HepG2 (cell line): ENCODE measurements around the gene HSPA5. TPM values are rescaled to one million over a fixed set of nuclear protein-coding genes. Genes with fewer than 3 reads are reported as not detected.

Experiments
- ATAC-seq: fragments of 200-7000 bp; cut with Tn5 transposase; 3 replicates; pipeline ENCODE4 v1.9.1; 2020; ENCODE audit warnings: mild to moderate bottlenecking, moderate library complexity
- BruUV-seq: library from RNA; stranded (reverse); fragments of 400-500 nt; replicated peaks from 2 replicates; lab custom pipeline; 2021; lab: Mats Ljungman, UMichigan
- CTCF ChIA-PET: fragments of 300-600 bp; formaldehyde crosslinking; extraction: SDS; loops from one replicate; lab custom pipeline; 2021; ENCODE audit warnings: low total read pairs, inconsistent platforms, low intra/inter-chr PET ratio; lab: Yijun Ruan, JAX
- POLR2A ChIA-PET: fragments of 350-600 bp; sonication (Branson Sonifier 250); formaldehyde crosslinking; loops from one replicate; lab custom pipeline; 2020; ENCODE audit warnings: antibody characterized with exemption, inconsistent platforms; lab: Yijun Ruan, JAX
- DNase-seq: peaks from one replicate; pipeline ENCODE4 v3.0.0-alpha.2; 2015; ENCODE audit warnings: low spot score
- FAIRE-seq: peaks from 3 replicates; lab custom pipeline; 2011; peaks lifted over from hg19 to GRCh38; lab: Jason Lieb, UNC
- H2AFZ ChIP-seq: one replicate; pipeline ENCODE4 v1.6.1; 2011; ENCODE audit warnings: low read length, inconsistent platforms
- H3K27ac ChIP-seq: fragments of 300-600 bp; 3 replicates; pipeline ENCODE4 v1.8.0; 2011; ENCODE audit warnings: mixed run types, mild to moderate bottlenecking, mixed read lengths, low read length, inconsistent platforms; ENCODE audit not compliant: insufficient read depth; ENCODE audit errors: extremely low read length
- H3K27me3 ChIP-seq, 2 experiments: fragments of 200-600 bp in 1 of 2; 2 replicates in 1 of 2; 3 replicates in 1 of 2; pipeline versions ENCODE4 v1.6.0 to v1.8.0; 2011; ENCODE audit warnings: low read length in 2 of 2, mild to moderate bottlenecking in 2 of 2, moderate library complexity in 2 of 2, inconsistent platforms in 1 of 2; ENCODE audit not compliant: insufficient read depth in 2 of 2, control insufficient read depth in 1 of 2
- H3K36me3 ChIP-seq, 2 experiments: fragments of 200-600 bp in 1 of 2; replicated peaks in 1 of 2; 2 replicates in 1 of 2; 3 replicates in 1 of 2; pipeline versions ENCODE4 v1.5.1 to v1.8.0; 2011; ENCODE audit warnings: low read length in 2 of 2, inconsistent platforms in 1 of 2; ENCODE audit not compliant: insufficient read depth in 2 of 2, control insufficient read depth in 1 of 2
- H3K4me1 ChIP-seq: 2 replicates; pipeline ENCODE4 v1.5.1; 2012; ENCODE audit warnings: low read length, inconsistent platforms; ENCODE audit not compliant: insufficient read depth
- H3K4me2 ChIP-seq: 2 replicates; pipeline ENCODE4 v1.6.0; 2011; ENCODE audit warnings: low read depth, low read length, inconsistent platforms
- H3K4me3 ChIP-seq, 3 experiments: fragments of 200-600 bp in 1 of 3; sonication (generic), shearing (Covaris generic) in 1 of 3; replicated peaks in 1 of 3; 2 replicates each; pipeline ENCODE4 v1.5.1; 2011 to 2016; ENCODE audit warnings: low read length in 3 of 3, inconsistent platforms in 2 of 3, low read depth in 2 of 3, mild to moderate bottlenecking in 2 of 3, control low read depth in 1 of 3, mixed read lengths in 1 of 3; ENCODE audit not compliant: insufficient read depth in 1 of 3
- H3K79me2 ChIP-seq: one replicate; pipeline ENCODE4 v1.6.1; 2011; ENCODE audit warnings: low read length, inconsistent platforms; ENCODE audit not compliant: insufficient read depth
- H3K9ac ChIP-seq: 2 replicates; pipeline ENCODE4 v1.6.0; 2011; ENCODE audit warnings: mild to moderate bottlenecking, low read depth, low read length, inconsistent platforms; ENCODE audit not compliant: insufficient read depth
- H3K9me3 ChIP-seq: 2 replicates; pipeline ENCODE4 v1.5.1; 2012; ENCODE audit warnings: mild to moderate bottlenecking, low read length
- H4K20me1 ChIP-seq: 2 replicates; pipeline ENCODE4 v1.6.0; 2011; ENCODE audit warnings: inconsistent platforms, mild to moderate bottlenecking, low read length, moderate library complexity; ENCODE audit not compliant: insufficient read depth
- NCOA5 ChIP-seq: sonication (generic); formaldehyde crosslinking; IDR thresholded peaks from 2 replicates; pipeline ENCODE4 v1.4.0; 2020; ENCODE audit warnings: missing genetic modification reagents
- WGBS: methylation state at CpG from one replicate; pipeline ENCODE4 v1.1.6; 2017; ENCODE audit warnings: low lambda C conversion rate; 5-methylcytosine and 5-hydroxymethylcytosine counted together
- in situ Hi-C: cut with HindIII; loops from 2 replicates; pipeline ENCODE4 v1.10.0; 2017; ENCODE audit warnings: low pct_unique_long_range_greater_than_20kb; ENCODE audit not compliant: extremely low pct_ligation_motif_present
- intact Hi-C: fragments of 100-400 bp; cut with micrococcal nuclease; formaldehyde crosslinking; loops from one replicate; pipeline ENCODE4 v1.10.0; 2022; ENCODE audit not compliant: unreplicated experiment
- polyA plus RNA-seq, 8 experiments: library from polyadenylated mRNA; depleted of rRNA in 3 of 8; stranded (reverse) in 7 of 8; unstranded in 1 of 8; fragments of >200 nt; fragmentation: Illumina TruSeq in 4 of 8; extraction: Trizol in 4 of 8; gene quantifications; 2 replicates each; pipeline versions ENCODE4 v1.2.1 to v1.2.3, GENCODE V29; 2011 to 2016; ENCODE audit warnings: low read depth in 4 of 8, missing spikeins in 1 of 8, mixed read lengths in 1 of 8; ENCODE audit not compliant: insufficient read depth in 1 of 8
- total RNA-seq, 5 experiments: library from RNA; depleted of rRNA; stranded (reverse); fragments of >200 nt; fragmentation: Illumina TruSeq; extraction: Trizol; gene quantifications; 2 replicates each; pipeline ENCODE4 v1.2.3, GENCODE V29; 2016; ENCODE audit warnings: low read depth in 1 of 5
- TF ChIP-seq, protein P1 (sequence below): sonication (generic); formaldehyde crosslinking; IDR thresholded peaks from 2 replicates; pipeline ENCODE4 v1.5.1; 2020; ENCODE audit warnings: missing genetic modification reagents, mild to moderate bottlenecking, borderline replicate concordance
- TF ChIP-seq, protein P2 (sequence below): sonication (generic); formaldehyde crosslinking; IDR thresholded peaks from 2 replicates; pipeline ENCODE4 v1.4.0; 2020; ENCODE audit warnings: missing genetic modification reagents, mild to moderate bottlenecking, borderline replicate concordance

Gene HSPA5
- total and polyA plus RNA-seq, 2 of the 13 experiments (the other 11 are each of a cell fraction or from before 2014, with no cell fraction given), result 201 to 206 TPM

DNA sequence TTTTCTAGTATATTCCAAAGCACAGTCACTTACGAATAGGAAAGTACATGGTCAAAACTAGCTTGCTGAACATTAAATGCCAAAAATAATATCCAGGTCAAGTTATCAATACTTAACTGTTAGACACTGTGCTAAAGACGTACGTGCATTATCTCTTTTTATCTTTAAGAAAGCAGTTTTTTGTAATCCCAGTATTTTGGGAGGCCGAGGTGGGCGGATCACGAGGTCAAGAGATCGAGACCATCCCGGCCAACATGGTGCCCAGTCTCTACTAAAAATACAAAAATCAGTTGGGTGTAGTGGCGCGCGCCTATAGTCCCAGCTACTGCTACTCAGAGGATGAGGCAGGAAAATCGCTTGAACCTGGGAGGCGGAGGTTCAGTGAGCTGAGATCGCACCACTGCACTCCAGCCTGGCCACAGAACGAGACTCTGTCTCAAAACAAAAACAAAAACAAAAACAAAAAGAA lies 2.7 kb upstream of the HSPA5 start:
- DNase-seq (no peak), ATAC-seq (no peak), FAIRE-seq (no peak)
- H3K4me1 ChIP-seq, result peaks cover 31% of the 10 kb centered on the region
- in situ Hi-C loops, result no loop called here
- no peak overlapping the region for H3K4me3 ChIP-seq
- peaks cover 19% of the 10 kb centered on the region for H4K20me1 ChIP-seq
- CTCF ChIA-PET, result interaction anchor here (0.6 kb wide), 1 partner anchor 131 kb away, joined by 3 read pairs; no protein-coding TSS in a partner anchor
- H3K4me2 ChIP-seq, result no peak overlapping the region
- H3K36me3 ChIP-seq, result peaks cover 0 to 6% of the 10 kb centered on the region in 2 experiments; a peak in 4 of 5 replicates
- intact Hi-C loops, result no loop called here
- H3K9me3 ChIP-seq, result no peaks in the 10 kb centered on the region
- BruUV-seq, result no TSS peak
- 94% methylated on average over 15 of the region's 15 CpGs for WGBS
- H3K9ac ChIP-seq, result no peak overlapping the region
- H3K27ac ChIP-seq, result no peak overlapping the region
- peaks cover 31% of the 10 kb centered on the region for H3K79me2 ChIP-seq
- H3K27me3 ChIP-seq, result no peaks in the 10 kb centered on the region; a peak in 1 of 5 replicates
- TF ChIP-seq, protein P1, sequence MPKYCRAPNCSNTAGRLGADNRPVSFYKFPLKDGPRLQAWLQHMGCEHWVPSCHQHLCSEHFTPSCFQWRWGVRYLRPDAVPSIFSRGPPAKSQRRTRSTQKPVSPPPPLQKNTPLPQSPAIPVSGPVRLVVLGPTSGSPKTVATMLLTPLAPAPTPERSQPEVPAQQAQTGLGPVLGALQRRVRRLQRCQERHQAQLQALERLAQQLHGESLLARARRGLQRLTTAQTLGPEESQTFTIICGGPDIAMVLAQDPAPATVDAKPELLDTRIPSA (CRISPR knock-in tag), result no peak
- TF ChIP-seq, protein P2, sequence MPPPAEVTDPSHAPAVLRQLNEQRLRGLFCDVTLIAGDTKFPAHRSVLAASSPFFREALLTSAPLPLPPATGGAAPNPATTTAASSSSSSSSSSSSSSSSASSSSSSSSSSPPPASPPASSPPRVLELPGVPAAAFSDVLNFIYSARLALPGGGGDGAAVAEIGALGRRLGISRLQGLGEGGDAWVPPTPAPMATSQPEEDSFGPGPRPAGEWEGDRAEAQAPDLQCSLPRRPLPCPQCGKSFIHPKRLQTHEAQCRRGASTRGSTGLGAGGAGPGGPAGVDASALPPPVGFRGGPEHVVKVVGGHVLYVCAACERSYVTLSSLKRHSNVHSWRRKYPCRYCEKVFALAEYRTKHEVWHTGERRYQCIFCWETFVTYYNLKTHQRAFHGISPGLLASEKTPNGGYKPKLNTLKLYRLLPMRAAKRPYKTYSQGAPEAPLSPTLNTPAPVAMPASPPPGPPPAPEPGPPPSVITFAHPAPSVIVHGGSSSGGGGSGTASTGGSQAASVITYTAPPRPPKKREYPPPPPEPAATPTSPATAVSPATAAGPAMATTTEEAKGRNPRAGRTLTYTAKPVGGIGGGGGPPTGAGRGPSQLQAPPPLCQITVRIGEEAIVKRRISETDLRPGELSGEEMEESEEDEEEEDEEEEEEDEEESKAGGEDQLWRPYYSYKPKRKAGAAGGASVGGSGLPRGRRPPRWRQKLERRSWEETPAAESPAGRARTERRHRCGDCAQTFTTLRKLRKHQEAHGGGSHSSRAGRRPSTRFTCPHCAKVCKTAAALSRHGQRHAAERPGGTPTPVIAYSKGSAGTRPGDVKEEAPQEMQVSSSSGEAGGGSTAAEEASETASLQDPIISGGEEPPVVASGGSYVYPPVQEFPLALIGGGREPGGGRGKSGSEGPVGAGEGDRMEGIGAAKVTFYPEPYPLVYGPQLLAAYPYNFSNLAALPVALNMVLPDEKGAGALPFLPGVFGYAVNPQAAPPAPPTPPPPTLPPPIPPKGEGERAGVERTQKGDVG (CRISPR knock-in tag), result no peak
- no peak for TF ChIP-seq NCOA5 (CRISPR knock-in tag)
- no peak overlapping the region for H2AFZ ChIP-seq
- POLR2A ChIA-PET, result interaction anchor here (0.9 to 3.0 kb wide), 3 partner anchors 12 to 18 kb away, joined by 3 to 11 read pairs (median 4); partner anchors contain the start of gene GAPVD1
